HG03565 (cell line): Measurements from ENCODE around the gene FAM53A.

ENCODE experiments used
- ATAC-seq: cut with Tn5 transposase; IDR thresholded peaks from one replicate; pipeline ENCODE4 v1.9.1; 2021; ENCODE audit warnings: mild to moderate bottlenecking, moderate library complexity; ENCODE audit not compliant: unreplicated experiment

The FAM53A gene

GRCh38 chr4:1595789-1596325 is 88.3 kb downstream of the FAM53A start:
- ATAC-seq, result no peak

- ATAC-seq, result no peak
These were observed 89.0 kb downstream of the FAM53A start for GRCh38 chr4:1594871-1595788.

DNA sequence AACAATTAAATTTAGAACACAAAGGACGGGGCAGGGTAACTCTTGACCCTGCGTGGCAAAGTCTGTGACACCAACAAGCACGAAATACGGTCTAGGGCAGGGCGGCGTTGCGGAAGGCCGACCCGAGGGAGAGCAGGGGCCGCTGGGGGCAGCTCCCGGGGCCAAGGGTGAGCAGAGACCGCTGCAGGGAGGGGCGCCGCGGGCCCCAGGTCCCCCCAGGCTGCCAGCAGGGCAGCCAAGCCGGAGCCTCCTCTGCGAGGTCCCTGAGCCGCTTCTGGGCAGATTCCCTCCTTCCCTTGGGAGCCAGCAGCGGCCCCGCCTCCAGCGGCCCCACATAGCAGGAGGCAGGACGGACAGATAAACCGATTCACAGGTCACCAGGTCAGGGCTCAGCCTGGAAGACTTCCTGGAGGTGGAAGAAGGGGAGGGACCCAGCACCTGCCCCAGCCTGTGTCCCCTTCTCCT is 90.2 kb downstream of the FAM53A start:
- ATAC-seq, result no peak

- no peak for ATAC-seq
These were observed 90.7 kb downstream of the FAM53A start for GRCh38 chr4:1593458-1593857.

DNA sequence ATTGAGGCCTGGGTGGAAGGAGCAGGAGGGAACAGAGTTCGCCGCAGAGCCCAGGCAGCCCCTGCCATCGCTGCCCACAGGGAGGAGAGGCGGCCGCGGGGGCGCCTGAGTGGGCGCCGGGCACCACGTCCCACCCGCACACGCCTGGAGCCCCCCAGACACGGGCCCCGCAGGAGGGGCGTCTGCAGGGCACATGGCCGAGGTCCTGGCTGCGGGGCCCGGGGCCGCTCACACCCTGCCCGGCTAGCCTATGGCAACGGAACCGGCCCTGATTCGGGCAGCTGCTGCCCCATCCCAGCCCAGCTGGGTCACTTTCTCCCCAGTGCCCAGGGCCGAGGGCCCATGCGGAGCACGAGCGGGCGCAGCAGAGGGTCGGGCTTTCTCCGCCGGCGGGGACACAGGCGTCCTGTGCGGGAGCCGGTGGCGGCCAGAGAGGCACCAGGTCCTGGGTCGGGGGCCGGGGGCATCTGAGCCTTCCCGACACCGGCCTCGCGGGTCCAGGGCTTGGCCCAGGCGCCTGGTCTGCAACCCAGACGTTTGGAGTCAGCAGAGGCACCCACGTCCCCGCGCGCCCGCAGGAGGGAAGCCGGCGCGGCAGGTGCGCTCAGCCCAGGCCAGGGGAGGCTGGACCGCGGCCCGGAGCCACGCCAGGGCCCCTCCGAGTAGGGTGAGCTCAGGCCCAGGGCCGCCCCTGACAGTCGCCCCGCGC is 91.2 kb downstream of the FAM53A start:
- no peak for ATAC-seq

GRCh38 chr4:1592068-1592708 is 91.9 kb downstream of the FAM53A start:
- no peak for ATAC-seq

- ATAC-seq, result no peak
These were observed 93.0 kb downstream of the FAM53A start for GRCh38 chr4:1591107-1591506.

DNA sequence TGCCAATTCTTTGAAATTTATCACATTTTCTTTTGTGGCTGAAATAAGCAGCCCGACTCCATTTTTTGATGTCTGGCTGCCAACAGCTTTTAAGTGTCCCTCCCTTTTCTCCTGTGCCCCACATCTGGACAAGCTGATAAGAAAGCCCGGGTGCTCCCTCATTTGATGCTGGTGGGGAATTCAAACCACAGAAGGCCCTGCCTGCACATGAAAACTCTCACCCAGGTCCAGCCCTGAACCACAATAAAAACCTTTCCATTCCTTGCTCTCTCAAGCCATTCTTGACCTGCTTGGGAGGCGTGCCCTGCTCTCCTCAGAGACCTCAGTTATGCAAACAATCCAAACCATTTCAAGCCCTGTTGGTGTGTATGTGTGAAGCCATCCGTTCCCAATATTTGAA is 93.9 kb downstream of the FAM53A start:
- ATAC-seq, result no peak
